LNCaP clone FGC (cell line): ENCODE measurements around the gene METTL4.
A peak's percentile ranks its signal among the peaks of the same experiment; 100 is the strongest.
"Not testable (repeated sequence)": the region's sequence is repeated elsewhere in the genome, so short reads cannot be mapped to it uniquely, and the experiment has no call there.

Source experiments
- DNase-seq: peaks from one replicate; pipeline ENCODE4 v3.0.0-alpha.2; 2011; ENCODE audit warnings: low read depth
- H3K4me3 ChIP-seq: 2 replicates; pipeline ENCODE4 v1.5.1; 2011; ENCODE audit warnings: mild to moderate bottlenecking, low read depth, low read length, control low read depth
- TF ChIP-seq, protein P1 (sequence below): IDR thresholded peaks from 2 replicates; pipeline ENCODE4 v1.5.1; 2012; ENCODE audit warnings: mild to moderate bottlenecking; ENCODE audit not compliant: control insufficient read depth, insufficient read depth; ENCODE audit errors: extremely low read depth

Gene METTL4

DNA sequence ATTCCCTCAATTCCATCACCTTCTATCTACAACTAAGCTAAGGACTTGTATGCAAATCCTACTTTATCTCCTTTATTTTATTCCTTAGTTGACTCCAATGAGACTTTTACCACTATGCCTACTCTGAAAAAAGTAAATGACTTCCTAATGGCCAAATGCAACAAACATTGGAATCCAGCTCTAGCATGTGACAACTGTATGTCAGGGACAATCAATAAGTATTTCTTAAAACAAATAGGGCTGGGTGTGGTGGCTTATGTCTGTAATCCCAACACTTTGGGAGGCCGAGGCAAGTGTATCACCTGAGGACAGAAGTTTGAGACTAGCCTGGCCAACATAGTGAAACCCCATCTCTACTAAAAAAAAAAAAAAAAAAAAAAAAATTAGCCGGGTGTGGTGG is 21.8 kb downstream of the METTL4 start:
- H3K4me3 ChIP-seq, result no peak overlapping the region
- TF ChIP-seq, protein P1, sequence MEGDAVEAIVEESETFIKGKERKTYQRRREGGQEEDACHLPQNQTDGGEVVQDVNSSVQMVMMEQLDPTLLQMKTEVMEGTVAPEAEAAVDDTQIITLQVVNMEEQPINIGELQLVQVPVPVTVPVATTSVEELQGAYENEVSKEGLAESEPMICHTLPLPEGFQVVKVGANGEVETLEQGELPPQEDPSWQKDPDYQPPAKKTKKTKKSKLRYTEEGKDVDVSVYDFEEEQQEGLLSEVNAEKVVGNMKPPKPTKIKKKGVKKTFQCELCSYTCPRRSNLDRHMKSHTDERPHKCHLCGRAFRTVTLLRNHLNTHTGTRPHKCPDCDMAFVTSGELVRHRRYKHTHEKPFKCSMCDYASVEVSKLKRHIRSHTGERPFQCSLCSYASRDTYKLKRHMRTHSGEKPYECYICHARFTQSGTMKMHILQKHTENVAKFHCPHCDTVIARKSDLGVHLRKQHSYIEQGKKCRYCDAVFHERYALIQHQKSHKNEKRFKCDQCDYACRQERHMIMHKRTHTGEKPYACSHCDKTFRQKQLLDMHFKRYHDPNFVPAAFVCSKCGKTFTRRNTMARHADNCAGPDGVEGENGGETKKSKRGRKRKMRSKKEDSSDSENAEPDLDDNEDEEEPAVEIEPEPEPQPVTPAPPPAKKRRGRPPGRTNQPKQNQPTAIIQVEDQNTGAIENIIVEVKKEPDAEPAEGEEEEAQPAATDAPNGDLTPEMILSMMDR, result no peak
- no peak for DNase-seq

GRCh38 chr18:2547477-2548087 is 23.7 kb downstream of the METTL4 start:
- TF ChIP-seq, protein P1, result peak; percentile 59
- no peak for DNase-seq
- no peak overlapping the region for H3K4me3 ChIP-seq

GRCh38 chr18:2545155-2545554 is 26.1 kb downstream of the METTL4 start:
- TF ChIP-seq, protein P1, result no peak
- DNase-seq, result no peak

DNA sequence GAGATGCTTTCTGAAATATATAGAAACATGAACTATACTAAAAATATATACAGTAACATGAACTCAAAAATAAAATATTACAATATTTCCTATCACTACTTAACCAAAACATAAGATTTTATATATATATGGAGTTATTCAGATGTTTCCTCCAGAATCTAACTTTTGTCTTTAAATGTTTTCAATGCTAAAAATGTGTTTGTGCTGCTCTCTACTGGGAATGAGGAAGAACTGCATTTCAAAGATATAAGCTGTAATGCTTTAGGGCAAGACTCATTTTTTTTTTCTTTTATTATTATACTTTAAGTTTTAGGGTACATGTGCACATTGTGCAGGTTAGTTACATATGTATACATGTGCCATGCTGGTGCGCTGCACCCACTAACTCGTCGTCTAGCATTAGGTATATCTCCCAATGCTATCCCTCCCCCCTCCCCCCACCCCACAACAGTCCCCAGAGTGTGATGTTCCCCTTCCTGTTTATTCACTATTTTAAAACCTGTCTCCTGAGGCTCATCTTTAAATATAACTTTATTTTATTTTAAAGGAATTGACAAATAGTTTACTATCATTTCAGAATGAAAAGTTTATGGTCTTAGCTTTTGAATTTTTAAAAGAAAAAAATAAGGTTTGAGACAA is 29.3 kb downstream of the METTL4 start:
- DNase-seq, H3K4me3 ChIP-seq: not testable (repeated sequence)
- TF ChIP-seq, protein P1, result peak; percentile 62

More at GRCh38 chr18:2545155-2545554, 26.1 kb downstream of the METTL4 start:
- H3K4me3 ChIP-seq, result no peak overlapping the region

DNA sequence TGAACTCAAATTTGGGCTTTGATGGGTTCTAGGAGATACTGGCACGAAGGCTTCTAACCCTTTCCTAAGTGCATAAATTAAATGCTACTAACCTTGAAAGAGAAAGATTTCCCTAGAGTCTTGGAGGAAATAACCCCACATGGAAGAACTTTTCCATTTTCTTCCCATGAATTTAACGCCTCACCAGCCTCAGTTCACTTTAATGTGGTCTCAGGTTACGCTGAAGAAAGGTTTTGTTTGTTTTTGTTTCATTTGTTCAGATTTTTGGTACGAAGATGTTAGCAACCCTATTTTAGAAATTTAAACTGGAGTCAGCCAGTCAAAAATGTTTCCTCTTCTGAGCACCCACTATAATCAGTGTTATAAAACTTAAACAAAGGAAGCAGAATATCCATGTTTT is 30.7 kb downstream of the METTL4 start:
- DNase-seq, result no peak
- TF ChIP-seq, protein P1, result no peak
- no peak overlapping the region for H3K4me3 ChIP-seq

- no peak for DNase-seq
- no peak overlapping the region for H3K4me3 ChIP-seq
- TF ChIP-seq, protein P1, result no peak
Observed at GRCh38 chr18:2538844-2539243, 32.5 kb downstream of the METTL4 start.
